HG03103 (cell line): Measurements from ENCODE around the gene CYP21A2.
"Not testable (repeated sequence)": the region's sequence is repeated elsewhere in the genome, so short reads cannot be mapped to it uniquely, and the experiment has no call there.

Experiments used
- ATAC-seq: cut with Tn5 transposase; IDR thresholded peaks from one replicate; pipeline ENCODE4 v1.9.1; 2021; ENCODE audit warnings: low read depth; ENCODE audit not compliant: unreplicated experiment

Gene CYP21A2

DNA sequence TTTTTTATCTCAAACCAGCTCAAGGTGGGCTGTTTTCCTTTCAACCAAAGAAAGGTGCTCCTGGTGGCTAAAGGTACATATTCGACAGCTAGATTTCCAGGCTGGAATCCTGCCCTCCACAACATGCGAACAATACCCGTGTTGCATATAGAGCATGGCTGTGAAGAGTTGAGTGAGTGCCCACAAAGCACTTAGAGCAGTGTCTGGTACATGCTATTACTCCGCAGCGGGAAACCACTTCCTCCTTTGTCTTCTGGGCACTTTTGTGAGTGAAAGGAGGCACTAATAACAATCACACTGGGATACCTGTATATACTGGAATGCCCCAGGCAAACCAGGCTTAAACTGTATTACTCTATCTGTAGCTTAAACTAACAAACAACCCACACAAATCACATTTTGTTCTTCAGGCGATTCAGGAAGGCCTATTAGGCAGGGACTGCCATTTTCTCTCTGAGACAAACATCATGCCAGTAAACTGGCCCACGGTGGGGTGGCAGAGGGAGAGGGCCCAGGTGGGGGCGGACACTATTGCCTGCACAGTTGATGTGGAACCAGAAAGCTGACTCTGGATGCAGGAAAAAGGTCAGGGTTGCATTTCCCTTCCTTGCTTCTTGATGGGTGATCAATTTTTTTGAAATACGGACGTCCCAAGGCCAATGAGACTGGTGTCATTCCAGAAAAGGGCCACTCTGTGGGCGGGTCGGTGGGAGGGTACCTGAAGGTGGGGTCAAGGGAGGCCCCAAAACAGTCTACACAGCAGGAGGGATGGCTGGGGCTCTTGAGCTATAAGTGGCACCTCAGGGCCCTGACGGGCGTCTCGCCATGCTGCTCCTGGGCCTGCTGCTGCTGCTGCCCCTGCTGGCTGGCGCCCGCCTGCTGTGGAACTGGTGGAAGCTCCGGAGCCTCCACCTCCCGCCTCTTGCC is at the start of gene CYP21A2:
CYP21A2 (plus strand) TSS at position 818 of the 927 bp plus-strand sequence; CDS start at position 826, 8 bp downstream.
- ATAC-seq, result not testable (repeated sequence)

DNA sequence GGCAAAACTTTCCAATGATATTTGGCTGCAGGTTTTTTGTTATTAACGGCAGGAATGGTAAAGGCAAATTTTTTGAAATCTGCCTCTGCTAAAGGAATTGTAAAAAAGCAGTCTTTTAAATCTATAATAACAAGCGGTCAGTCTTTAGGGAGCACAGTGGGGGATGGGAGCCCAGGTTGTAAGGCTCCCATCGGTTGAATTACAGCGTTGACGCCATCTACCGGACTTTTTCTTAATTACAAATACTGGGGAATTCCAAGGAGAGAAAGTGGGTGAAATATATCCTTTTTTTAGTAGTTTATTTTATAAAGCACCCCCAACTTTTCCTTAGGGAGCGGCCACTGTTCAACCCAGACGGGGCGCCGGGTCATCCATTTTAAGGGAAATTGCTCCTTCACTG is 48.9 kb upstream of the CYP21A2 start:
- ATAC-seq, result not testable (repeated sequence)

DNA sequence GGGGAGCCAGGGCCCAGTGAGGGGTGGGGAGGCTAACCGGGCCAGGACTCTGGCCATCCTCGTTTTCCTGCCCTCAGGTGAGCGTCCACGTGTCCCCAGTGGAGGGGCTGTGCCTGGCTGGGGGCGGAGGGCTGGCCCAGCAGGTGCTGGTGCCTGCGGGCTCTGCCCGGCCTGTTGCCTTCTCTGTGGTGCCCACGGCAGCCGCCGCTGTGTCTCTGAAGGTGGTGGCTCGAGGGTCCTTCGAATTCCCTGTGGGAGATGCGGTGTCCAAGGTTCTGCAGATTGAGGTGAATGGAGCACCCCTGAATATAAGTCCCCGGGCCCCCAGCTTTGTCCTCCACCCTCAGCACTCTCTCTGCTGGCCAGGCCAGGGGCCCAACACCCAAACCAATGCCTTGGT is 43.8 kb upstream of the CYP21A2 start:
- not testable (repeated sequence) for ATAC-seq

DNA sequence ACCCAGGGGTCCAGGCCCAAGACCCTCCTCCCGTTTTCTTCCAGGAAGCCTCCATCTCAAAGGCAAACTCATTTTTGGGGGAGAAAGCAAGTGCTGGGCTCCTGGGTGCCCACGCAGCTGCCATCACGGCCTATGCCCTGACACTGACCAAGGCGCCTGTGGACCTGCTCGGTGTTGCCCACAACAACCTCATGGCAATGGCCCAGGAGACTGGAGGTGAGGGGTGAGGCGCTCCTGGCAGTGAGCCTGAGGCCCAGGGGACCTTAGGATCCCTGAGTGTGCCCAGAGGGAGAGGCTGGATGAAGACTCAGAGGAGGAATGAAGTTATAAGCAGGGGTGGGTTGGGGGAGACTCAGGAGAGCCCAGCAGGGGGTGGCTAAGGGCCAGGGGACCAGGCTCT is 41.8 kb upstream of the CYP21A2 start:
- not testable (repeated sequence) for ATAC-seq

DNA sequence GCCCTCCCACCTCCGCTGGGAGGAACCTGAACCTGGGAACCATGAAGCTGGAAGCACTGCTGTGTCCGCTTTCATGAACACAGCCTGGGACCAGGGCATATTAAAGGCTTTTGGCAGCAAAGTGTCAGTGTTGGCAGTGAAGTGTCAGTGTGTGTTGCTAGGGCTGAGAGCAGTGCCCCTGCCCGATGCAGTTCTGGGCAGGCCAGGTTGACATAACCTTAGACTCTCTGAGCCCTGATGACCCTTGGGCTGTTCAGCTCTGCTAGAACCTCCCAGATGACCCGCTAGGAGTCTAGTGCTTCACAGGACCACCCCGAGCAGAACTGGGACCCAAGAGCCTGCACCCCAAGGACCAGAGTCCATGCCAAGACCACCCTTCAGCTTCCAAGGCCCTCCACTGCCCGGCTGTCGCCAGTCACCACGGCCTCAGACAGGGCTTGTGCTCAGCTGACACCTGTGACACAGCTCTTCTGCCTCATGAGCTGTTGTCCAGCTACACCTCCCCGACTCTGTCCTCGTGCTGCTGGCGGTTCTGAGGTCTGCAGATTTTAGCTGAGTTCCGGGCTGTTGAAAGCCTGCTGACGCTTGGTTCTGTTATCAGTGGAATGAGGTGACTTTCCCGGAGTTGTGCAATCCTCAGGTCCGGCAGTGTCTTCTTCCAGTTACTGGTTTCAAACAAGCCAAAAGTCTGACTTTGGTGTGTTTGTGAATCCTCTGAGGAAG is 35.5 kb upstream of the CYP21A2 start:
- not testable (repeated sequence) for ATAC-seq

DNA sequence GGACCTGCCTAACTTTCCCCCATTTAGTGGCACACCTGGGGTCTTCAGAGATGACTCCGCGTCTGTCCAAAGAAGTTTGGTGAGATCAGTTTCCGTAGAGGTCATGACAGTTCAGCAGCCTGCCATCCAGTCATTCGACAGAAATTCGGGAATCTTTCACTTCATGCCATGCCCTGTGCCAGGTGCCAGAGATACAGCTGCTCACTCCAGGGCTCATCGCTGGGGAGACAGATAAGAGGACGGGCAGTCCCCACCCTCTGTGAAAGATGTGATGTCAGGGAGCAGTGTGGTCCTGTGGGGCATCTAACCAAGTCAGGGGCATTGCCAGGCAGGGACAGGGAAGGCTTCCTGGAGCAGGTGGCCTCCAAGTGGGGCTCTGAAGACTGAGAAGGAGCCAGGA is 34.9 kb upstream of the CYP21A2 start:
- ATAC-seq, result not testable (repeated sequence)

DNA sequence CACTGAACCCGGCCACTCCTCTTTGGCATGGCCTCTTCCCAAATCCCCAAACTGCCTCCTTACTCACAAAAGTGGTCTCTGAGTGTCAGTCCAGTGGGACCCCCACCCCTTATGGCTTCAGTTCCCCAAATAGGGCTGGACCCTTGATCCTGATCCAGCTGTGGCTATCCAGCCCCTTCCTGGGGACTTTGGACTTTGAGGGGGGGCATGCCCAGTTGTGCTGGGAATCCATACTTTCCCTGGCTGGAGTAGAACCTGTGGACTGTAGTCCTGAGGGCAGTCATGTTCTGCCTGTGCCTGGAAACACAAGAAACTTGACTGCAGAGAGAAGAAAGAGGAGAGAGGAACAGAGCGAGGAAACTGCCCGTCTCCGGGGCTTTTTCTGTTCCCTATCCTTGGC is 33.8 kb upstream of the CYP21A2 start:
- not testable (repeated sequence) for ATAC-seq

DNA sequence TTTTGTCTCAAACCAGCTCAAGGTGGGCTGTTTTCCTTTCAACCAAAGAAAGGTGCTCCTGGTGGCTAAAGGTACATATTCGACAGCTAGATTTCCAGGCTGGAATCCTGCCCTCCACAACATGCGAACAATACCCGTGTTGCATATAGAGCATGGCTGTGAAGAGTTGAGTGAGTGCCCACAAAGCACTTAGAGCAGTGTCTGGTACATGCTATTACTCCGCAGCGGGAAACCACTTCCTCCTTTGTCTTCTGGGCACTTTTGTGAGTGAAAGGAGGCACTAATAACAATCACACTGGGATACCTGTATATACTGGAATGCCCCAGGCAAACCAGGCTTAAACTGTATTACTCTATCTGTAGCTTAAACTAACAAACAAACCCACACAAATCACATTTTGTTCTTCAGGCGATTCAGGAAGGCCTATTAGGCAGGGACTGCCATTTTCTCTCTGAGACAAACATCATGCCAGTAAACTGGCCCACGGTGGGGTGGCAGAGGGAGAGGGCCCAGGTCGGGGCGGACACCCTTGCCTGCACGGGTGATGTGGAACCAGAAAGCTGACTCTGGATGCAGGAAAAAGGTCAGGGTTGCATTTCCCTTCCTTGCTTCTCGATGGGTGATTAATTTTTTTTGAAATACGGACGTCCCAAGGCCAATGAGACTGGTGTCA is 33.2 kb upstream of the CYP21A2 start:
- not testable (repeated sequence) for ATAC-seq

DNA sequence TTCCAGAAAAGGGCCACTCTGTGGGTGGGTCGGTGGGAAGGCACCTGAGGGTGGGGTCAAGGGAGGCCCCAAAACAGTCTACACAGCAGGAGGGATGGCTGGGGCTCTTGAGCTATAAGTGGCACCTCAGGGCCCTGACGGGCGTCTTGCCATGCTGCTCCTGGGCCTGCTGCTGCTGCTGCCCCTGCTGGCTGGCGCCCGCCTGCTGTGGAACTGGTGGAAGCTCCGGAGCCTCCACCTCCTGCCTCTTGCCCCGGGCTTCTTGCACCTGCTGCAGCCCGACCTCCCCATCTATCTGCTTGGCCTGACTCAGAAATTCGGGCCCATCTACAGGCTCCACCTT is 32.7 kb upstream of the CYP21A2 start:
- not testable (repeated sequence) for ATAC-seq

DNA sequence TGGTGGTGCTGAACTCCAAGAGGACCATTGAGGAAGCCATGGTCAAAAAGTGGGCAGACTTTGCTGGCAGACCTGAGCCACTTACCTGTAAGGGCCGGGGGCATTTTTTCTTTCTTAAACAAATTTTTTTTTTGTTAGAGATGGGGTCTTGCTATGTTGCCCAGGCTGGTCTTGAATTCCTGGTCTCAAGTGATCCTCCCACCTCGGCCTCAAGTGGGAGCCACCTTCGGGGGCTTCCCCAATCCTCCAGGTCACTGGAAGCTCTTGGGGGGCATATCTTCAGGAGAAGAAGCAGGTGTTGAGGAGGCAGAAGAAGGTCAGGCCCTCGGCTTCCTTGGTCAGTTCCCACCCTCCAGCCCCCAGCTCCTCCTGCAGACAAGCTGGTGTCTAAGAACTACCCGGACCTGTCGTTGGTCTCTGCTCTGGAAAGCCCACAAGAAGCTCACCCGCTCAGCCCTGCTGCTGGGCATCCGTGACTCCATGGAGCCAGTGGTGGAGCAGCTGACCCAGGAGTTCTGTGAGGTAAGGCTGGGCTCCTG is 32.2 kb upstream of the CYP21A2 start:
- ATAC-seq, result not testable (repeated sequence)

DNA sequence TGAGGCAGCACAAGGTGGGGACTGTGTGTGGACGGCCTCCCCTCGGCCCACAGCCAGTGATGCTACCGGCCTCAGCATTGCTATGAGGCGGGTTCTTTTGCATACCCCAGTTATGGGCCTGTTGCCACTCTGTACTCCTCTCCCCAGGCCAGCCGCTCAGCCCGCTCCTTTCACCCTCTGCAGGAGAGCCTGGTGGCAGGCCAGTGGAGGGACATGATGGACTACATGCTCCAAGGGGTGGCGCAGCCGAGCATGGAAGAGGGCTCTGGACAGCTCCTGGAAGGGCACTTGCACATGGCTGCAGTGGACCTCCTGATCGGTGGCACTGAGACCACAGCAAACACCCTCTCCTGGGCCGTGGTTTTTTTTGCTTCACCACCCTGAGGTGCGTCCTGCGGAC is 31.1 kb upstream of the CYP21A2 start:
- ATAC-seq, result not testable (repeated sequence)

DNA sequence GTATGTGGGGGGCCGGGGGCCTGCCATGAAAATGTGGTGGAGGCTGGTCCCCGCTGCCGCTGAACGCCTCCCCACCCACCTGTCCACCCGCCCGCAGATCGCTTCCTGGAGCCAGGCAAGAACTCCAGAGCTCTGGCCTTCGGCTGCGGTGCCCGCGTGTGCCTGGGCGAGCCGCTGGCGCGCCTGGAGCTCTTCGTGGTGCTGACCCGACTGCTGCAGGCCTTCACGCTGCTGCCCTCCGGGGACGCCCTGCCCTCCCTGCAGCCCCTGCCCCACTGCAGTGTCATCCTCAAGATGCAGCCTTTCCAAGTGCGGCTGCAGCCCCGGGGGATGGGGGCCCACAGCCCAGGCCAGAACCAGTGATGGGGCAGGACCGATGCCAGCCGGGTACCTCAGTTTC is 30.2 kb upstream of the CYP21A2 start:
- ATAC-seq, result not testable (repeated sequence)

DNA sequence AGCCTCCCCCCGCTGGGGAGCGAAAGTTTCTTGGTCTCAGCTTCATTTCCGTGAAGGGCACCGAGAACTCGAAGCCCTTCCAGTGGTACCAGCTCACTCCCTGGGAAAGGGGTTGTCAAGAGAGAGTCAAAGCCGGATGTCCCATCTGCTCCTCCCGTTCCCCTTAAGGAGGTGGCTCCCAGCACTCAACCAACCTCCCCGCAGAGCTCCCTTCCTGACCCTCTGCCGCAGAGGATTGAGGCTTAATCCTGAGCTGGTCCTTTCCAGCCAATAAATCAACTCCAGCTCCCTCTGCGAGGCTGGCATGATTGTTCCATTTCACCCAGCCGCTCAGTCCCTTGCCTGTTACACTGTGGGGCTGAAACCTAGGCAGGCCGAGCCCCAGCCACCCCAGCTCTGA is 29.6 kb upstream of the CYP21A2 start:
- ATAC-seq, result not testable (repeated sequence)

DNA sequence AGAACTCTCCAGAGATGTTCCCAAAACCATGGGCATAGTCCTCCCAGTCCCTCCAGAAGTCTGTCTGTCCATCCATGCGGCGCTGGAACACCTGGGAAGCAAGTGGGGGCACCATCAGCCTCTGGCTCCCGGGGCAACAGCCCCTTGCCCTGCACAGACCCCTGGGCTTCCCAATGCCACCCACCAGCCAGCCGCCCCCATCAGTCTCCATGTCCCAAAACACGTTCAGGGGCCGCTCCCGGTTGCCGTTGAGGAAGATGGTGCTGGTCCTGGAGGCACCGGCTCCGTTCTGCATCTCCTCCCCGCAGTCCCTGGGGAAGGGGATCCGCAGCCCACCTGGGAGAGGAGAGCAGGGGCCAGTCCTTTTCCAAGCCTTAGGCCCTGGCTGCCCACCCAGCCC is 28.7 kb upstream of the CYP21A2 start:
- ATAC-seq, result not testable (repeated sequence)

DNA sequence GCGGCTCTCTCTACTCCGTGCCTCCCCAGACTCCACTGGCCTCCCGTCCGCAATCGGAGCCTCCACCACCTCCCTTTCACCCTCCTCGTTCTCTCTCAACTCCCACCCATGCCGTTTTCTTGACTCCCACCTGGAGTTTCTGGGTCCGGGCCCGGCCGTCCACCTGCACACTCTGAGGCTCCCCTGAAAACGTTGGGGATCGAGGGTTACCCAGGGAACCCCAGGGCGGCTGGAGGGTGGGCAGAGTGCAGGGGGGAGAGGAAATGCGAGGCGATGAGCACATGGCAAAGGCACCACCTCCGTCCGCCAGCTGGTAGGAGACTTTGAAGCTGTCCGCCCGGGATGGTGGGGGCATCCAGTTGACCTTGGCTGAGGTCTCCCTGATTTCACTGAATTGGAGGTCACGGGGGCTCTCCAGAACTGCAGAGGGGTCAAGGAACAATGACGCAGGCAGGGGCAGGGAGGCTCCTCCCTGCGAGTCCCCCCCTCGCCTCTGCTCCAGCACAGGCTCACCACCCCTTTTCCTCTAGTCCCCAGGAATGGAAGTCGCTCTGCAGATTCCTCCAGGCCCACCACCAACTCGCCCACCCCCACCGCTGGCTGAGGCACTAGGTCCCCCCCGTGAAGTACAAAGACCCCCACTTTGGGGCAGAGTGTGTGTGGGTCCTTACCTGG is 27.2 kb upstream of the CYP21A2 start:
- not testable (repeated sequence) for ATAC-seq

DNA sequence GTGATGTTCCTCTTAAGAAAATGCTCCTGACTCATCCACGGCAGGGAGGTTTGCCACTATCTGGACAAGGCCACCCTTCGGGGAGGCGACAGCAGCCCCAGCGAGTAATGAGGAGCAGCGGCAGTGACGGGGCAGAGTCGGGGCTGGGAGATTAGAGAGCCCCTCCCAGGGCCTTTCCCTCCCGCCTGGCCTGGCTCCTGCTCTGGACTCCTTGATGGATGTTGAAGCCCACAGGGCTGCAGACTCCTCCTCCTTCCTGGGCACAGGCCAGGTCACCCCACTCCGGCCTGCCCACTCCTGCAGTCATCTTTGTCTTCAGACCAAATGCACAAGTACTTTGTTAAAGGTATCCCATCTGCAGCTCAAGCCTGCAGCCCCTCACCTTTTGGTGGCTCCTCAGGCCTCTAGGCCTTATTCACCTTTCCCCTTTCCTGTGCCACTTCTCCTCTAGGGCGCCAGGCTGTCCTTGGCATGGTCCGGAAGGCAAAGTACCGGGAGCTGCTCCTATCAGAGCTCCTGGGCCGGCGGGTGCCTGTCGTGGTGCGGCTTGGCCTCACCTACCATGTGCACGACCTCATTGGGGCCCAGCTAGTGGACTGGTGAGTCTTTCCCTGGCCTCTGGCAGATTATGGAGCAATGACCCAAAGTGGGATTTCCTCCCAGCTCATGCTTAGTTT is 25.1 kb upstream of the CYP21A2 start:
- ATAC-seq, result not testable (repeated sequence)

DNA sequence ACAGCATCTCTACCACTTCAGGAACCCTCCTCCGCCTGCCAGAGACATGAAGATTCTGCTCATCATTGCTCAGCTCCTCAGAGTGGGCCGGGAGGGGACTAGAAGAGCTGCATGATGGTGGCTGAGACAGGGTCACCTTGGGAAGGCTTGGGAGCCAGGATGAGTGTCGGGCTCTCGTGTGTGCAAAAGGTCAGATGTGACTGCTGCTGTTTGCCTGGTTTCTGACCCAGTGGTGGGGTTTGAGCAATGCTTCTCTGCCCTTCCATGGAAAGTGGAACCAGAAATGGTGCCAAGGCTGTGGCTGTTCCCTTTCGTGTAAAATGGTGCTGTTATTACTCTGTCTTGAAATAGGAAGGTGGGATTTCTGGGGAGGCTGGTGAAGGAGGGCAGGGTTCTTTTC is 24.5 kb upstream of the CYP21A2 start:
- ATAC-seq, result not testable (repeated sequence)

DNA sequence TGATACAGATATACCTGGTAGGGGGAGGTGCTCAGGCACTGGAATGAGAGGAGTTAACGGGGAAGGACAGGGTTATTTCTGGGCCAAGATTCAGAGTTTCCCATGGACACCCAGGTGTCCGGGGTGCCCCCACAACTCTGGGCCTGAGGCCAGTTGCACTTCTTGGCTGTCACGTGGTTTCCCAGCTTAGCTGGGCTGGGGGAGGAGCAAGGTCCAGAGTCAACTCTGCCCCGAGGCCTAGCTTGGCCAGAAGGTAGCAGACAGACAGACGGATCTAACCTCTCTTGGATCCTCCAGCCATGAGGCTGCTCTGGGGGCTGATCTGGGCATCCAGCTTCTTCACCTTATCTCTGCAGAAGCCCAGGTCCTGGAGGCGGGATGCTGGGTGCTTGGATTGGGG is 23.7 kb upstream of the CYP21A2 start, which contains the start of gene C4B:
C4B (plus strand) TSS at position 249 of the 400 bp plus-strand sequence; CDS start at position 300, 51 bp downstream.
- not testable (repeated sequence) for ATAC-seq

DNA sequence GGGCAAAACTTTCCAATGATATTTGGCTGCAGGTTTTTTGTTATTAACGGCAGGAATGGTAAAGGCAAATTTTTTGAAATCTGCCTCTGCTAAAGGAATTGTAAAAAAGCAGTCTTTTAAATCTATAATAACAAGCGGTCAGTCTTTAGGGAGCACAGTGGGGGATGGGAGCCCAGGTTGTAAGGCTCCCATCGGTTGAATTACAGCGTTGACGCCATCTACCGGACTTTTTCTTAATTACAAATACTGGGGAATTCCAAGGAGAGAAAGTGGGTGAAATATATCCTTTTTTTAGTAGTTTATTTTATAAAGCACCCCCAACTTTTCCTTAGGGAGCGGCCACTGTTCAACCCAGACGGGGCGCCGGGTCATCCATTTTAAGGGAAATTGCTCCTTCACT is 16.1 kb upstream of the CYP21A2 start:
- ATAC-seq, result not testable (repeated sequence)
